CD4-positive, alpha-beta memory T cell (primary cell): ENCODE data around the gene PTPN22. TPM values are rescaled to one million over a fixed set of nuclear protein-coding genes. Genes with fewer than 3 reads are reported as not detected.

Experiments used
- CTCF ChIA-PET: fragments of 350-600 bp; sonication (Branson Sonifier 250); formaldehyde crosslinking; loops from one replicate; lab custom pipeline; 2021; ENCODE audit warnings: inconsistent platforms; ENCODE audit not compliant: partially characterized antibody; lab: Charles Lee
- POLR2A ChIA-PET: fragments of 350-600 bp; sonication (Branson Sonifier 250); formaldehyde crosslinking; loops from one replicate; lab custom pipeline; 2021; ENCODE audit not compliant: partially characterized antibody; lab: Charles Lee
- DNase-seq, 5 donors: peaks; one replicate each; pipeline versions ENCODE4 v3.0.0 to v3.0.0-alpha.2; 2020 to 2022; ENCODE audit warnings: mixed read lengths in 1 of 5
- H3K27ac ChIP-seq: one replicate; pipeline ENCODE4 v1.7.0; 2013; ENCODE audit warnings: low read depth, low read length
- H3K27me3 ChIP-seq: 2 replicates; pipeline ENCODE4 v1.7.0; 2013; ENCODE audit warnings: mild to moderate bottlenecking, low read length, moderate library complexity; ENCODE audit not compliant: insufficient read depth
- H3K36me3 ChIP-seq: 2 replicates; pipeline ENCODE4 v1.7.0; 2013; ENCODE audit warnings: mild to moderate bottlenecking, low read length, moderate library complexity; ENCODE audit not compliant: insufficient read depth
- H3K4me1 ChIP-seq: 2 replicates; pipeline ENCODE4 v1.7.0; 2013; ENCODE audit warnings: mild to moderate bottlenecking, low read length, moderate library complexity; ENCODE audit not compliant: insufficient read depth
- H3K4me3 ChIP-seq, 2 donors: one replicate each; pipeline ENCODE4 v1.7.0; 2013; ENCODE audit warnings: low read length in 2 of 2, mild to moderate bottlenecking in 1 of 2
- H3K9me3 ChIP-seq, 2 donors: one replicate each; pipeline ENCODE4 v1.7.0; 2013; ENCODE audit warnings: low read length in 2 of 2, control low read depth in 1 of 2; ENCODE audit not compliant: control insufficient read depth in 1 of 2
- H3K27ac Mint-ChIP-seq, 7 donors: one replicate each; pipeline ENCODE4 v1.8.0; 2020 to 2021; ENCODE audit warnings: mixed read lengths in 7 of 7, mild to moderate bottlenecking in 6 of 7, inconsistent platforms in 3 of 7, moderate library complexity in 3 of 7
- H3K27me3 Mint-ChIP-seq, 2 donors: one replicate each; pipeline ENCODE4 v1.8.0; 2020 to 2021; ENCODE audit warnings: mixed read lengths in 2 of 2
- H3K36me3 Mint-ChIP-seq, 2 donors: one replicate each; pipeline ENCODE4 v1.8.0; 2020 to 2021; ENCODE audit warnings: mixed read lengths in 2 of 2, inconsistent platforms in 1 of 2, mild to moderate bottlenecking in 1 of 2
- H3K4me1 Mint-ChIP-seq, 4 donors: one replicate each; pipeline ENCODE4 v1.8.0; 2020 to 2021; ENCODE audit warnings: mixed read lengths in 4 of 4, mild to moderate bottlenecking in 1 of 4
- H3K4me3 Mint-ChIP-seq, 8 donors: one replicate each; pipeline ENCODE4 v1.8.0; 2020 to 2021; ENCODE audit warnings: mixed read lengths in 8 of 8, mild to moderate bottlenecking in 7 of 8, moderate library complexity in 6 of 8, inconsistent platforms in 3 of 8
- H3K9me3 Mint-ChIP-seq, 8 donors: one replicate each; pipeline ENCODE4 v1.8.0; 2020 to 2021; ENCODE audit warnings: mixed read lengths in 8 of 8, mild to moderate bottlenecking in 5 of 8, inconsistent platforms in 3 of 8, moderate library complexity in 1 of 8
- intact Hi-C: fragments of 100-400 bp; cut with micrococcal nuclease; formaldehyde crosslinking; loops from one replicate; pipeline ENCODE4 v1.15.1; 2023
- polyA plus RNA-seq, 2 donors: library from polyadenylated mRNA; unstranded; fragments of 300-500 nt; fragmentation: Illumina TruSeq; gene quantifications; one replicate each; pipeline ENCODE4 v1.2.3, GENCODE V29; 2021
- total RNA-seq, 2 experiments: library from RNA; stranded (reverse); gene quantifications; one replicate each; pipeline ENCODE4 v1.2.3, GENCODE V29; 2021

The PTPN22 gene
- total and polyA plus RNA-seq, 4 experiments from 2014 or later: 32.2 to 66.1 (median 35.9) TPM

DNA sequence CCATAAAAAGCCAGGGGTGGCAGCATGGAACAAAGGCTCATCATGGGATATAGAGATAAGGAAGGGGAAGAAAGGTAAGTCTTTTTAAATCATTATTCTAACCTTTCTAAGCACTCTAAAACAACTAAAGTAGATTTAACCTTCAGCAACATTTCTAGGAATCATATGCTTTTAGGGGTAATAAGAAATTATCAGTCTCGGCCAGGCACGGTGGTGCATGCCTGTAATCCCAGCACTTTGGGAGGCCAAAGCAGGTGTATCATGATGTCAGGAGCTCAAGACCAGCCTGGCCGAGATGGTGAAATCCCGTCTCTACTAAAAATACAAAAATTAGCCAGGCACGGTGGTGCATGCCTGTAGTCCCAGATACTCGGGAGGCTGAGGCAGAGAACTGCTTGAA, 92.0 kb downstream of the PTPN22 start:
- Histone ChIP-seq H3K36me3 (peaks cover 13% of the 10 kb centered on the region), H3K4me3 (no peak overlapping the region), H3K27me3 (no peaks in the 10 kb centered on the region), H3K9me3 (no peaks in the 10 kb centered on the region), H3K27ac (peak overlapping the region; percentile 38), H3K4me1 (peaks cover 64% of the 10 kb centered on the region)
- Mint-ChIP-seq H3K27ac (peak overlapping the region in 2 of 7 donors; percentile 81 to 84), H3K36me3 (peaks cover 17 to 18% of the 10 kb centered on the region in 2 donors), H3K4me3 (peak overlapping the region in 1 of 8 donors; percentile 57), H3K27me3 (no peaks in the 10 kb centered on the region), H3K4me1 (peaks cover 0 to 28% (median 12%) of the 10 kb centered on the region in 4 donors), H3K9me3 (no peaks in the 10 kb centered on the region)
- ChIA-PET POLR2A (interaction anchor here (1.0 to 5.9 kb wide), 4 partner anchors 9 to 150 kb away, joined by 3 to 45 read pairs (median 6); partner anchors contain the start of genes PHTF1 and RSBN1), CTCF (no interaction called here)
- intact Hi-C loops: no loop called here
- DNase-seq: no peak

DNA sequence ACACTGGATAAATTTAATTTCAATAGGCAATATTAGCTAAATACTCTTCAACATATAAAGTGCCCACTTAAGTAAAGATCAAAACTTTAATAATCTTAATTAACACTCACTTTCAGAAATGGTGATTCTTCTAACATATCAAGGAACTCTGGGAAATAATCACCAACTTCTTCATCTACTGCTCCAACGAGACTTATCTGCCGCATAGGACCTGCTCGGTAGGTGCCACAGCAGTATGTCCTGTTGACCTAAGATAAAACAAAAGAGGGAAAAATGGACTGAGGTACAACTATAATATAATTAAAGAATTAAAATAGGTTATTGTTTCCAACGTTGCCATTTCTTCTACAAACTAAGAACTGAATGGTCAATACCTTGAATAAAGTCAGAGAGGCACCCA, 94.0 kb downstream of the PTPN22 start:
- H3K36me3 ChIP-seq: peaks cover 13% of the 10 kb centered on the region
- ChIA-PET POLR2A (interaction anchor here (2.2 to 5.9 kb wide), 2 partner anchors 18 to 34 kb away, joined by 10 to 45 read pairs; partner anchors contain the start of genes PHTF1 and RSBN1), CTCF (interaction anchor here (1.0 kb wide), 1 partner anchor 19 kb away, joined by 3 read pairs; no protein-coding TSS in a partner anchor)
- no peaks in the 10 kb centered on the region for H3K9me3 ChIP-seq
- Mint-ChIP-seq H3K36me3 (peaks cover 21 to 26% of the 10 kb centered on the region in 2 donors), H3K27me3 (no peaks in the 10 kb centered on the region), H3K27ac (peak overlapping the region in 1 of 7 donors; percentile 53), H3K9me3 (no peaks in the 10 kb centered on the region), H3K4me1 (peaks cover 4 to 14% (median 8%) of the 10 kb centered on the region in 4 donors), H3K4me3 (no peak overlapping the region)
- peaks cover 44% of the 10 kb centered on the region for H3K4me1 ChIP-seq
- no peak for DNase-seq
- no peak overlapping the region for H3K27ac ChIP-seq
- intact Hi-C loops: no loop called here
- no peaks in the 10 kb centered on the region for H3K27me3 ChIP-seq
- H3K4me3 ChIP-seq: no peak overlapping the region

DNA sequence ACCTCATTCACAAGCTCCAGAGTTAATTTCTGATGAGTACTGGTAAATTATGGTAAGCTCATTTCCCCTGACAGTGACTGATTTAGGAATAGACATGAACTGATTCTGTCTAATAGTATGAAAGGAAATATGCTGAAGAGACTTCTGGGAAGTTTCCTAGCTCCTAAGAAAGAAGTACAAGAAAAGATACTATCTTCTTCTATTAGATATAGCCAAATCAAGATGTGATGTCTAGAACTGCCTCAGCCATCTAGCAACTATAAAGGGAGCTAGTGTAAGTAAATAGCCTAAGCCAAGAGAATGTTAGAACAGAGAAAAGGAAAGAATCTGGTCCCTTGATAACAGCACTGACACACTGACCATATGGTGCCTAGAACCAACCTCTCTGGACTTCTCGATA, 101.5 kb downstream of the PTPN22 start:
- H3K4me1 Mint-ChIP-seq: peaks cover 31 to 50% (median 43%) of the 10 kb centered on the region in 4 donors
- no peaks in the 10 kb centered on the region for H3K9me3 Mint-ChIP-seq
- no peaks in the 10 kb centered on the region for H3K27me3 ChIP-seq
- no peak overlapping the region for H3K27ac ChIP-seq
- H3K27ac Mint-ChIP-seq: peak overlapping the region; percentile 8 to 81 (median 57)
- H3K36me3 Mint-ChIP-seq: peaks cover 45 to 57% of the 10 kb centered on the region in 2 donors
- no peak for DNase-seq
- intact Hi-C loops: no loop called here
- no peaks in the 10 kb centered on the region for H3K9me3 ChIP-seq
- POLR2A ChIA-PET: interaction anchor here (1.0 to 2.5 kb wide), 3 partner anchors 10 to 41 kb away, joined by 3 to 14 read pairs (median 5); partner anchors contain the start of gene PHTF1
- CTCF ChIA-PET: interaction anchor here (1.1 to 1.7 kb wide), 4 partner anchors 12 to 697 kb away, joined by 3 to 6 read pairs (median 4); partner anchors contain the start of genes LRIG2 and RSBN1
- H3K27me3 Mint-ChIP-seq: no peaks in the 10 kb centered on the region
- no peak overlapping the region for H3K4me3 ChIP-seq
- H3K36me3 ChIP-seq: peaks cover 28% of the 10 kb centered on the region
- H3K4me1 ChIP-seq: peaks cover 15% of the 10 kb centered on the region
- H3K4me3 Mint-ChIP-seq: peak overlapping the region in 4 of 8 donors; percentile 4 to 43 (median 23)

DNA sequence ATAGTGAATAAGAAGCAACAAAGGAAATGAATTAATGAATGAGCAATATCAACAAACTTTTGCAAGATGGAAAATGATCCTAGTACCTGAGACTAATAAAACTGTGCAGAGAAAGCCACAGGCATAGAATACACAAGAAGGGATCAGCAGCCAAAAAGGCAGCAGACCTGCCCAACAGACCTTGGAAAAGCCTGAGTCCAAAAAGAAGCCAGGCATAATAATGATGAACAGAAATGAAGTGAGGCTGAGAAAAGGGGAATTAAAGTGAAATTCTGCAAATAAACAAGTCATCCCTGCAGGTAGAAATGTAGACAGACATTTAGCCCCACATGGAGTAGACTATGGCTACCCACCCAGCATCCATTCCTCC, 101.9 kb downstream of the PTPN22 start:
- no peaks in the 10 kb centered on the region for H3K27me3 Mint-ChIP-seq
- peaks cover 45 to 61% of the 10 kb centered on the region in 2 donors for H3K36me3 Mint-ChIP-seq
- H3K9me3 ChIP-seq: no peaks in the 10 kb centered on the region
- peaks cover 31 to 50% (median 43%) of the 10 kb centered on the region in 4 donors for H3K4me1 Mint-ChIP-seq
- H3K36me3 ChIP-seq: peaks cover 32% of the 10 kb centered on the region
- ChIA-PET POLR2A (interaction anchor here (1.0 to 2.5 kb wide), 3 partner anchors 10 to 42 kb away, joined by 3 to 14 read pairs (median 5); partner anchors contain the start of gene PHTF1), CTCF (interaction anchor here (1.1 to 1.7 kb wide), 4 partner anchors 11 to 697 kb away, joined by 3 to 6 read pairs (median 4); partner anchors contain the start of genes LRIG2 and RSBN1)
- peaks cover 15% of the 10 kb centered on the region for H3K4me1 ChIP-seq
- DNase-seq: no peak
- peak overlapping the region in 2 of 8 donors; percentile 18 to 20 for H3K4me3 Mint-ChIP-seq
- no peaks in the 10 kb centered on the region for H3K9me3 Mint-ChIP-seq
- intact Hi-C loops: no loop called here
- no peak overlapping the region for H3K27ac ChIP-seq
- H3K27ac Mint-ChIP-seq: peak overlapping the region in 6 of 7 donors; percentile 12 to 81 (median 60)
- no peak overlapping the region for H3K4me3 ChIP-seq
- no peaks in the 10 kb centered on the region for H3K27me3 ChIP-seq

DNA sequence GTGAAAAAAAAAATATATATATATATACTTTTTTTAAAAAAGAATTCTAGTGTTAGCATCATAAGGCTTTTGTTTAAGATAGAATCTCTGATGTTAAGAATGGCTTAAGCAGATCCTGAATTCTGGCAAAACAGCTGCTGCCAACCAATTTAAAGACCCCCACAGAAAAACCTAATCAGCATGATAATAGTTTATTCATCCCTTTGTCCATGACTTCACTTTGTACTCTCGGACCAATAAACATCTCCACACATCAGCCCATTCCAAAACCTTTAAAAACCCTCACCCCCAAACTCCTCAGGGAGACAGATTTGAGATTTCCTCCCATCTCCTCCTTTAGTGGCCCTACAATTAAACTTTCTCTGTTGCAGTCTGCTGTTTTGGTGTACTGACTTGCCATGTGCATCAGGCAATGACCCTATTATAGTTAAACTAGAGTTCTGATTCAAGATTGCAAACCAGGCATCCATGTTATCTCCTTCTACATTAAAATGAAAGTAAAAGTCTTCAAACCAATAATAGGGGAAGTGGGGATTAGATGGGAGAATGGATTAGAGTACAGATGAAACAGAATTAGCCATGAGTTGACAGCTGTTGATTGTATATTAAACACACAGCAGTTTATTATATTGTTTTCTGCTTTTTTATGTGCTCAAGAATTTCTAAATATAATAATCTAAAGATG, 102.5 kb downstream of the PTPN22 start:
- ChIA-PET POLR2A (interaction anchor here (0.8 to 2.5 kb wide), 4 partner anchors 9 to 42 kb away, joined by 3 to 14 read pairs (median 4); partner anchors contain the start of gene PHTF1), CTCF (interaction anchor here (1.4 to 1.7 kb wide), 3 partner anchors 9 to 696 kb away, joined by 3 to 6 read pairs (median 5); partner anchors contain the start of genes LRIG2, PHTF1 and RSBN1)
- H3K27ac Mint-ChIP-seq: peak overlapping the region; percentile 8 to 93 (median 77)
- no peak overlapping the region for H3K27ac ChIP-seq
- no peak for DNase-seq
- peaks cover 31 to 50% (median 43%) of the 10 kb centered on the region in 4 donors for H3K4me1 Mint-ChIP-seq
- H3K4me3 Mint-ChIP-seq: peak overlapping the region in 5 of 8 donors; percentile 12 to 45 (median 18)
- H3K4me3 ChIP-seq: no peak overlapping the region
- H3K9me3 Mint-ChIP-seq: no peaks in the 10 kb centered on the region
- peaks cover 15% of the 10 kb centered on the region for H3K4me1 ChIP-seq
- no peaks in the 10 kb centered on the region for H3K27me3 Mint-ChIP-seq
- no peaks in the 10 kb centered on the region for H3K9me3 ChIP-seq
- peaks cover 33% of the 10 kb centered on the region for H3K36me3 ChIP-seq
- intact Hi-C loops: no loop called here
- H3K36me3 Mint-ChIP-seq: peaks cover 46 to 63% of the 10 kb centered on the region in 2 donors
- H3K27me3 ChIP-seq: no peaks in the 10 kb centered on the region

DNA sequence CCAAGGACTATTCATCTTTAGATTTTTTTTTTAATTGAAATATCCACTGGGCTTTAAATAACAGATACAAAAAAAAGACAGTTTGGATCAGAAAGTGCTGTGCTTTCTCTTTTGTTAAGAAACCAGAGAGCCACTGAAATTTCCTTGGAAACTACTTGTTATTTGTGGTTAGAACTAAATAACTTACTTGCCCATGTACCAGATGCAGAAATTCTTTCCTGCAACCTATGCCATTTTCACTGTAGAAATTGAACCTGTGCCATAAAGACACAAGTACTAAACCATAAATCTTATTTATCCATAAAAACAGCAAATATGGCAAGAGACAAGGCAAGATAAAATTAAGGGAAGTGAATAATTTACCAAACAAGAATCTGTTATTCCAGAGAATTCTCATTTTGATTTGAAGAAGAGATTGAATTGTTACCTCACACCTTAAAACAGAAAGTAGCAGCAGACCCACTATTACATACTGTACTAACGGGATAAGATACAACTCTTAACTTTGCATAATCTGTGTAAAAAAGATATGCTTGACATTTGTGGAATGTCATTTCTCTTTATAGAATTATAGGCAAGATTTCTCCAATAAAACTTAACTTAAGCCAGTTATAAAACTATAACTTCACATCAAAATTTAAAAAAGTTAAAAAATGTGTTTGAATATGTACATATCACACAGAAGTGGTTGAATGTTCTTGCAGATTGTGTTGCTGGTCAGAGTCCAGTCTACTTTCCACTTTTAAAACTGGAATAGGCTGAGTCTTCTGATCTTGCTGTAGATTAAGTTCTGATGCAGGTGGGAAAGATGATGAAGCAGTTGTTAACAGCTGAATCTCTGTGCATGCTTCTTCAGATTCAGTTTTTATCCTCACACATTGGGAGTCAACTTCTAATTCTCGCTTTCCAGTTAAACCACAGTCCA, 105.9 kb downstream of the PTPN22 start:
- CTCF ChIA-PET: no interaction called here
- no peaks in the 10 kb centered on the region for H3K27me3 Mint-ChIP-seq

More for the DNA sequence above, 105.9 kb downstream of the PTPN22 start:
- H3K36me3 Mint-ChIP-seq: peaks cover 49 to 55% of the 10 kb centered on the region in 2 donors
- no peak overlapping the region for H3K4me3 ChIP-seq
- intact Hi-C loops: no loop called here
- no peak overlapping the region for H3K4me3 Mint-ChIP-seq
- H3K9me3 ChIP-seq: no peaks in the 10 kb centered on the region
- H3K4me1 ChIP-seq: peaks cover 15% of the 10 kb centered on the region
- DNase-seq: no peak
- H3K27ac ChIP-seq: no peak overlapping the region
- H3K4me1 Mint-ChIP-seq: peaks cover 21 to 34% (median 29%) of the 10 kb centered on the region in 4 donors
- peaks cover 33% of the 10 kb centered on the region for H3K36me3 ChIP-seq
- H3K27me3 ChIP-seq: no peaks in the 10 kb centered on the region
- peak overlapping the region in 2 of 7 donors; percentile 7 to 70 for H3K27ac Mint-ChIP-seq
- no peaks in the 10 kb centered on the region for H3K9me3 Mint-ChIP-seq
- POLR2A ChIA-PET: no interaction called here
